Cerebellar cortex (tissue), 1 donor: Measurements from ENCODE around the gene ADAMTSL3.

Experiments used
- DNase-seq: peaks from one replicate; pipeline ENCODE4 v3.0.0-alpha.2; 2015; ENCODE audit warnings: low spot score

Gene ADAMTSL3

DNA sequence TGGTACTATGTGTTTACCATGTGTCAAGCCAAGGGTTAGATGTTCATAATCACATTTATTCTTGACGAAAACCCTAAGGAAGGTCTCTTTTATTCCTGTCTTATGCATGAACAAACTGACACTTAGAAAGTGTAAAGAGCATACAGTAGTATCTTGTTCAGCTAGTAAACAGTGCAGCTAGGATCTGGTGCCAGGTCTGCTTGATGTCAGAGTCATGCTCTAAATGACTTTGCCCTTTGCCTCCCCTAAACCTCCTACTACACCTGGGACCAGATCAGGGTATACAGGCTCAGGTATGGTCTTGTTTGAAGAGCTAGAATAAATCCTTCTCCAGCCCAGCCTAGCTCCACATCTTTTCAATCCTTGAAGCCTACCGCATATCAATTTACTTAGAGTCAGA lies 232.4 kb downstream of the ADAMTSL3 start:
- DNase-seq = no peak

DNA sequence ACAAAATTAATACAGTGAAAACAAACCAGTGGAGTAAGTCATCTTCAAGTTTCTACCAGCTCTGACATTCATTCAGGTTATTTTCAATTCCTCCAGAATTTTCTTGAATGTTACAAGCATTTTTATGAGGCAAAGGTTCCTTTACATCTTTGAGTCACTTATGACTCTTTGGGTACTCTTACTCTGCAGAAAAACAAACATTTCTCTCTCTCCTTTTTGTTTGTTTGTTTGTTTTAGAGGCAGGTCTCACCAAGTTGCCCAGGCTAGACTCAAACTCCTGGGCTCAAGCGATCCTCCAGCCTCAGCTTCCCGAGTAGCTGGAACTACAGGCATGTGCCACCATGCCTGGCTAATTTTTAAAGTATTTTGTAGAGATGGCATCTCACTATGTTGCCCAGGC lies 233.5 kb downstream of the ADAMTSL3 start:
- no peak for DNase-seq

DNA sequence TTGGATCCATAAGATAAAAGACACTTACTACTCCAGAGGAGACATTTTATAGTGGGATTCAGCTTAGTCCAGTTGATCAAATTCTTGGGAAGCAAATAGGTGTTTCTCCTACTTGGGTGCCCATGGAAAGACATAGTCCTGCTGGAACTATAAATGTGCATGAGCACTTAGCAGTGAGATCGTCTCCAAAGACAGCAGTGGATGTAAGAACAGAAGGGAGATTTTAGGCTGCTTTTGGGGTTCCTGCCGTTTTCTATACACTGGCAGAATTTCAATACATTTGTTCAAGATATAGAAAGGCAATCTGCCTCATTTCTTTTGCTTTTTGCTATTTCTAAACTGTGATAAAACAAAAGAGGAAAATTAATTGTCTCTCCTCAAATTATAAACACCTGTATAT lies 234.0 kb downstream of the ADAMTSL3 start:
- no peak for DNase-seq

DNA sequence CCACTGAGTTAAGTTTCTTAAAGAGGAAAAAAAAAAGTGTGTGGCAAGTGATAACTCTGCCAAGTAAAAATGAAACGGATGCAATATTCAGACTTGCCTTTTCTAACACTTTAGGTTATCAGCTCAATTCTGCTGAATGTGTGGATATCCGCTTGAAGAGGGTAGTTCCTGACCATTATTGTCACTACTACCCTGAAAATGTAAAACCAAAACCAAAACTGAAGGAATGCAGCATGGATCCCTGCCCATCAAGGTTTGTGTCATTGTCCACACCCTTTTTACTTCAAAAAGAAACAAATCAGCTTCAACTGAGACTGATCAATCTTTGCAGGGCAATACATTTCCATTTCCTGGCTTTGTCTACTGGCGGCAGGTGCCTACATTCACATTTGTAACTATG lies 236.1 kb downstream of the ADAMTSL3 start:
- DNase-seq = no peak

DNA sequence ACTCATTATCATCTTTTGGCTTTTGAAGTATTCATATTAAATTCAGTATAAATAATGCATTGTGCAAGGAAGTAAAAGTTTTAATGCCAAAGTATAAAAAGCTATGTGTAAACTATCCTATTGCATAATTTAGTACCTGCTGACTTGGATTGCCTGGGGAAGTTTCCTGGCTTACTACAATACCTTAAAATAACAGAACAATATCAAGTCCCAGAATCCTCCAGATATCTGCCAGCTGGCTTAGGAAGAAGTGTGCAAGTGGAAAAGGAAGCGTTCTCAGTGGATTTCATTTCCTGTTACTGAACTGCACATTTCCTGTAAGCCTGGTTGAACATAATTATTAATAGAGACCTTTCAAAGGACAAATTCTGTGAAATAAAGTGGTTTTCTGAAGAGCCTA lies 236.7 kb downstream of the ADAMTSL3 start:
- DNase-seq = no peak

DNA sequence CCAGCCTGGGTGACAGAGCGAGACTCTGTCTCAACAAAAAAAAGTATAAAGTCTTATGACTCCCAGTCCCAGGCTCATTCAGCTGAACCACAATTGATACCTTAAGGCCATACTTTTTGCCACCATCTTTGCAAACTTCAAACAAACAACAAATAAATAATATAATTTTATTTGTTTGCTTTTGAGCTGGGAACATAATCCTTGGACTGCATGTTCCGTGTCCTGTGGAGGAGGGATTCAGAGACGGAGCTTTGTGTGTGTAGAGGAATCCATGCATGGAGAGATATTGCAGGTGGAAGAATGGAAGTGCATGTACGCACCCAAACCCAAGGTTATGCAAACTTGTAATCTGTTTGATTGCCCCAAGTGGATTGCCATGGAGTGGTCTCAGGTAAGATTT lies 238.6 kb downstream of the ADAMTSL3 start:
- DNase-seq = no peak

DNA sequence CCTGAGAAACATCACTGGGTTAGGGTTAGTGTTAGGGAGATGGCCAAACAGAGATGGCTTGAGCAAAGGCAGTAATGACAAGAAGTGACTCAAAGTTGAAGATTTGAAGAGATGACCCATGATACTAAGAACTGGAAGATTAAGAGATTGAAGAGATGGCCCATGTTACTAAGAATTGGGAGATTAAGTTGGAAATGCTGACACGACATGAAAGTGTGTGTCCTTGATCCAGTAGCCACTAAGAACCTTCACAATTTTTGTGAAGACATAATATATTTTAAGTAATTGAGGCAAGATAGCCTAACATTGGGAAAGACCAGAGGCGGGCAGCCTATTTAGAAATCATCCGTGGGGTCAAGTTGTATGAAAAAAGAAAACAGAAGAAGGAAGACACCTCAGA lies 239.4 kb downstream of the ADAMTSL3 start:
- no peak for DNase-seq

DNA sequence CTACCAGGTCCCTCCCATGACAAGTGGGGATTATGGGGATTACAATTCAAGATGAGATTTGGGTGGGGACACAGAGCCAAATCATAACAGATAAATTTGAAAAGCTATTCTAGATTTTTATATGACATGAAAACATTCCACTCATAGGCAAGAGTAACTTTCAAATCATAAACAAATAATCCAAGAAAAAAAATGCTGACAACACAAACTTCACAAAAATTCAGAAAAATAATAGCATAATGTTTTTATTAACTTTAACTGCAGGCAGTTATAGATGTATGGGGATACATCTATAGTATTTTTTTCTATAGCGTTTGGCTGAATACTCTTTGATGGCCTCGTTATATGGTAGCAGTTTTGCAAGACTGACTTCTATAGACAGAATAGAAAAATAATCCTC lies 243.1 kb downstream of the ADAMTSL3 start:
- no peak for DNase-seq

DNA sequence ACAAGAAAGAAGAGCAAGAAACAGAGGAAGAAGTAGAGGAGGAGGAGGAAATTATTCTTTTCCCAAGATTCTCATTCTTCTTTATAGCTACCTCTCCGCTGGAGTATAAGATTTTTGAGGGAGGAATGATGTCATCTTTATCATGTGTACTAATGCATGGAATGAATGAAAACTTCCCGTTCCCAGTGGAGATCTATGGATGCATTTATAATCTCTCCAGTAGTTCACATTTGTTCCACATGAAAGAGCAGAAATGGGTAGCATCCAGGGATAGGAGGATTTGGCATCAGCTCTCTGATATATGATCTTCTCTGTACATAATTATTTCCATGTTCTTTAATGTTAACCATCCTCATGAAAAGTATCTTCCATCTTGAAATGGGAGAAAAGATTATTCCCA lies 244.4 kb downstream of the ADAMTSL3 start:
- DNase-seq = no peak

DNA sequence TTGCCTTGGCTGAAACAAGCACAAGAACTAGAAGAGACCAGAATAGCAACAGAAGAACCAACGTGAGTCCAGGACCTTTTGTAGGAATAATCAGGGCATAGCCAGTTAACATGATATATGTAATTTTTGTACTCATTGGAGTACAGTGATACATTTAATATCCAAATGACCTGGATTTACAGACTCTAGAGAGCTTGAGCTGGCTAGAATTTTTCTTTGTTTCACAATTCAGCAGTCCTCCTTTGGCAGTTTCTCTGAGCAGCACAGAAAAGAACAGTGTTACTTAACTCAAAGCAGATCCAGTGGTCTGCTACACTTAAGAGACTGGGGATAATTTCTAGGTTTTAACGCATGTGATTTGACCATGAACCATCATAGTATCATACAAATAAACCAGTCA lies 245.7 kb downstream of the ADAMTSL3 start:
- DNase-seq = no peak

DNA sequence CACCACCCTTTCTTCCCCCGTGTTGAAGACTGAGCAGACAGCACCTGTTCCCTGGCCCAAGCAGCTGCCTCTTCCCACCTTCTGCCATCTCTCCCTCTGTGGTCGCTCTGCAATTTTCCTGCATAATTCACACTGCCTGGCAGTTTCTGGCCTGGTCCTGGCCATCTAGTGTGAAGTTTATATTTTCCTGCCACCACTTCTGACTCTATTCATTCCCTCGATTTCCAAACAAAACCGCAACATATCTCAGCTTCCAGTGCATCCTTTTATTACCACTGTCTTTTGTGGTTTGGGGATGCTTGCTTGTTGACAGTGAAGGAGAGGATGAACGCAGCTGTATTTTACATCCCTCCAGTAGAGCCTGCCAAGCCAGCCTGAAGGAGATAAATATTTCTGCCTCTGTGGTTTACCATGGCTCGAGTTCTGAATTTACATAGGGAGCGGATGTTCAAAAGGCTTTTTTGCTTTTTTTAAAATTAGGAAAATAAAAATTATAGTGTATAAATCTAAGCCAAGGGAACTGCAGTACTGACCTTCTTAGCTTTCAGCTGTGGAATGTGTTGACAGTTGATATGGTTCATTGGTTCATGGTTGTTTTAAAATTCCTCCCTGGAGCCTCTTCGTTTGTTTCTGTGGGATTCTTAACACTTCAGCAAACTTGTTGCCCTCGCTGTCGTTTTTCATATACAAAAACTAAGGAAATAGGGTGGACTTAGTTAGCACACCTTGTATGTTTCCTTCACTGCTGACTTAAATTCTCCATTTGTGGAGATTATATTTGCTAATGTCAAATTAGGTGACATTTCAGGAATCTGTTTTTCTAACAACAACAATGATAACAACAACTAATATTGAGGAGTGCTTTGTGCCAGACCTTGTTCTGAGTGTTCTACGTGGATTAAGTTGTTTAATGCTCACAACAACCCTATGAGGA lies 250.5 kb downstream of the ADAMTSL3 start:
- peak; percentile 19 for DNase-seq

DNA sequence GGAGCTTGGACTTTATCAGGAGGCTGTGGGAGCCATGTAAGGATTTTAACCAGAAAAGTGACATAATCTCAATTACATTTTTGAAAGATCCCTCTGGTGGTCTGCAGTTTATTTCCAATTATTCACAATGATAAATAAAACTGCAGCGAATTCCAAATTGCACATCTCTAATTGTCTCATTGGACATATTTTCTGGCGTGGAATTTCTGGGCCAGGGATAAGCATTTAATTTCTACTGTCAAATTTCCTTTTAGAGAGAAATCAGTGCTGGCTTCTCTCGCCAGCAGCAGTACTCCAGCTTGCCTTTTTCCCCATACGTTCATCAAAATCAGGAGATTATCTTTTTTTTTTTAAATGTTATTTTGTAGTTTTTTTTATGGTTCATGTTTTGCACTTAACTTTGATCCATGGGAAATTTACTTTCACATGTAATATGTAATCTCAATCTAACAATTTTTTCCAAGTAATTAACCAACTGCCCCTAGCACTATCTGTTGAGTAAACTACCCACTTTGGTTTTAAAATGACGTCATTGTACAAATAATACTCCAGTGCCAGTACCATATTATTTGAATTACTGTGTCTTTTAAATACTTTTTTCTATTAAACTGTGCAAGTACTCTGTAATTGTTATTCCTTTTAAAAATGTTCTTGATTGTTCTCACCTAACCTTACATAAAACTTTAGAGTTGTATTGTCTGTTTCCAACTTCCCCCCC lies 251.8 kb downstream of the ADAMTSL3 start:
- DNase-seq = no peak

DNA sequence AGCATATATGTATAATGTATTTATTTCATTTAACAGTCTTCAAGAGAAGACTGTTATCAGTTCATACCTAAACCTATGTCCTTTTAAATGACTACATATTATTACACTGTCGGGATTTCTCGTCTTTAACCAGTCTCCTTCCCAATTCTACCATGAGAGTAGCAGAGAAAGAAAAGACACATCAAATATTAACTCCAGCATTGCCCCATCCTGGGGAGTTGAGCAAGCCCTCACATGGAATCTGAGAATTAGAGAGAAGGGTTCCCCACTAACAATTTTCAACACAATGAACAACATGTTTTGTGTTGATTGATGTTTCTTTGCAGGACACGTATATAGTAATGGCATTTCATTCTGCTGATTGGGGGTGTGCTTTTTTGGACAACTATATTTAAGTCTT lies 257.4 kb downstream of the ADAMTSL3 start:
- no peak for DNase-seq

DNA sequence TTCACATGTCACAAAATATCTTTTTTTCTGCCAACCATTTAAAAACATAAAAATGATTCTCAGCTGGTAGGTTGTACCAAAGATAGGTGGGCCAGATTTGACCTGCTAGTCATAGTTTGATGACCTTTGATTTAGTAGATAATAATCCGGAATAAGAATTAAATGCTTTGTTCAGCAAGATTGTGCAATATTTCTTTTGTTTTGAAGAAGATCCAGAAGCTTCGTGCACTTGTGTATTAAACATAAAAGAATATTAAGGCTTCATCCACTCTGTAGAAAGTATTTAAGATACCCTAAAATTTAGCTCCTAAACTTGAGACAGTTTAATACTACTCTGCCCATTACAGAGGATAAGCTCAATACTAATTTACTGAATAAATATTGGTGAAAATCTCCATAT lies 258.4 kb downstream of the ADAMTSL3 start:
- DNase-seq = no peak

DNA sequence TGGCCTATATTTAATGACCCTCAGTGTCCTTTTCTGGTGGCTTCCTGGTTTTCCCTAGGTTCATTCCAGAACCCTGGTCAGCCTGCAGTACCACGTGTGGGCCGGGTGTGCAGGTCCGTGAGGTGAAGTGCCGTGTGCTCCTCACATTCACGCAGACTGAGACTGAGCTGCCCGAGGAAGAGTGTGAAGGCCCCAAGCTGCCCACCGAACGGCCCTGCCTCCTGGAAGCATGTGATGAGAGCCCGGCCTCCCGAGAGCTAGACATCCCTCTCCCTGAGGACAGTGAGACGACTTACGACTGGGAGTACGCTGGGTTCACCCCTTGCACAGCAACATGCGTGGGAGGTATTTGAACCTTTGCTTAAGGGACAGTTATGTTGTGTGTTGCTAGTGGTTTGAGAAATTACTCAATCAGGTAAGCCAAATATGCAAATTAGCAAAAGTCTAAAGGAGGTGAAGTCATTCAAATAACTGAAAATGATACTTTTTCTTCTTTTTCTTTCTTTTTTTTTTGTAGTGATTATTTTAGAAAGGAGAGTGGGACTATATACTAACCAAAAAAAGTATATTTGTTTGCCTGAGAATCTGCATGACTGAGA lies 259.2 kb downstream of the ADAMTSL3 start:
- no peak for DNase-seq

DNA sequence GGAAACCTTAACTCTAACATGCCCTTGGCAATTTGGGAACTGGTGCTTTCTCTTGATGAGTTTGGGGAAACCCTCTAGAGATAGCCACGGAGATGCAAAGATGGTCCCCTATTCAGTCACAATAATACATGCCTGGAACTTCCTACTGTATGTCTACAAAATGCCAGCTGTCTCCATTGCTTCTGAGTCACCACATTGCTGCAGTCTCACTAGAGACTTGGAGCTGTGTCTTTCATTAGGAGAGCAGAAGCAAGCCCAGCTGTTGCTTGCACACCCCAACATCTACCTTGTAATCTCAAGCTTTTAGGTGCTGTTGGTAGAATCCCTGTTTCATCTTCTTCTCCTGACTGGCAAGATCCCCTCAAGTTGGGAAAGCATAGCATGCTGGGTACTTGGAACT lies 261.0 kb downstream of the ADAMTSL3 start:
- DNase-seq = no peak

DNA sequence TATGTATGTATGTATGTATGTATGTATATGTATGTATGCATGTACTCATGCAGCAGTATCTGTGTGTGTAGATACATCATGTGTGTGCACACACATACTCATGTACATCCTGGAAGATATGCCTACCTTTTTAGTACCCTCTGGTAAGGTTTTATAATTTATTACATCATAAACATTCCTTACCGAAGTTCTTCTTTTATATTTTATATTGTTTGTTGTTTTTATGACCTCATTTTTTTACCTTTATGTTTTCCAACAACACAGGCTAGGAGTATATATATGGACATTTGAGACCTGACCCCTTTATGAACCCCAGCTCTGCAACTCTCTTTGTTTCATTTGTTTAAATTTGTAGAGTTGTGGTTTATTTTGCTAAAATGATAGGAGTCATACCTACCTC lies 263.5 kb downstream of the ADAMTSL3 start:
- no peak for DNase-seq

DNA sequence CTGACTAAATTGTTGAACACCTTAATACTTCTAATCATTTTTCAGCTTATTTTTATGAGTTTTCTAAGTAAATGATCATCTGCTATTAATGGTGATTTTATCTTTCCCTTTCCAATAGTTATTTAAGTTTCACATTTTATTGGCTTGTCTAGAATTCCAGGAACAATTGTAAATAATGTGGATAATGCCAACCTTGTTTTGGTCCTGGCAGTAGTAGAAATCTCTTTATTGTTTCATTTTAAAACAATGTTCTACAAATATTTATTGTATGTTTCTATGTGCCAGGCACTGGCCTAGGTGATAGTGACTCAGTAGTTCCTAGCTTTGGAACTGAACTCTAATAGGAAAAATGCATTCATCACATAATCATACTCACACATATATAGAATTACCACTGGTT lies 264.1 kb downstream of the ADAMTSL3 start:
- no peak for DNase-seq

DNA sequence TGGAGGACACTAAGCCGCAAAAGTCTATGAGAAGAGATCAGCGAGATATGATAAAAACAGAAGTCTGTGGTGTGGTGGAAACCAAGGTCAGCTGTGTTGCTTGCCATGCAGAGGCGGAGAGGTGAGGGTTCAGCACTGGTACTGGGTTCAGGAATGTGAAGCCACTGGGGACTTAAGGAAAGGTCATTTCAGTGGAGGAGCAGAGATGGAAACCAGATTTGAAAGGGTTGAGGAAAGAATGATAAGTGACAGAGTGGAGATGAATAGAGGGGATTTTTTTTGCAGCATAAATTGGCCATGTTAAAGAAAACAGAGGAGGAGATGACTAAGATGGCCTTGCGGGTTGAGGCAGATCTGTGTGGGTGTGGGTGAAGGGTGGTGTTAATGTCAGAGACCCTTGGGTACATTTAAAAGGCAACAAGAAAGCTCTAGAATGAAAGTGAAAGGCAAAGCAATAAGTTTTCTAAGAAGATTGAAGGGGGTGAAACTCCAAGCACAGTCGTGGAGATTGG lies 265.5 kb downstream of the ADAMTSL3 start:
- no peak for DNase-seq

DNA sequence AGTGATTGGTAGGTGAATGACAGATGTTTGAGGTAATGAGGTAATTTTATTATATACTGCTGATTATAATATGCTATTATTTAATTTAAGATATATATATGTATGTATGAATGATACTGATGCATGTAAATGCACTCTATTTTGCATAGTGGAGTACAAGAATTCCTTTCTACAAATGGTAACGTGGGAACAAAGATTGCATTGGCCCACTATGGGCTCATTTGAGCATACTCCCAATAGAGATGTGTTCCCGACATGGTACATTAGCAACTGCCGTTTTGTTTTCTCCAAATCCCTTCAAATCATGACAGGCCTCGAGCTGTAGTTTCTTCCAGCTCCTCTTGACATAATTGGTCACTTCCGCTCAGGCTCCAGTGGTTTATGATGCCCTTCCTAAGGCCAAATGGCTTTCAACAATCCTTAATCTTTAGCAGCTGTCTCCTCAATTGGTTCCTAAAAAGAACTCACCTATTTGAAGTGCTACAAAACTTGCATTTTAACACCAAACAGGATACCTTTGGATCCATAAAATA lies 266.1 kb downstream of the ADAMTSL3 start:
- DNase-seq = no peak

DNA sequence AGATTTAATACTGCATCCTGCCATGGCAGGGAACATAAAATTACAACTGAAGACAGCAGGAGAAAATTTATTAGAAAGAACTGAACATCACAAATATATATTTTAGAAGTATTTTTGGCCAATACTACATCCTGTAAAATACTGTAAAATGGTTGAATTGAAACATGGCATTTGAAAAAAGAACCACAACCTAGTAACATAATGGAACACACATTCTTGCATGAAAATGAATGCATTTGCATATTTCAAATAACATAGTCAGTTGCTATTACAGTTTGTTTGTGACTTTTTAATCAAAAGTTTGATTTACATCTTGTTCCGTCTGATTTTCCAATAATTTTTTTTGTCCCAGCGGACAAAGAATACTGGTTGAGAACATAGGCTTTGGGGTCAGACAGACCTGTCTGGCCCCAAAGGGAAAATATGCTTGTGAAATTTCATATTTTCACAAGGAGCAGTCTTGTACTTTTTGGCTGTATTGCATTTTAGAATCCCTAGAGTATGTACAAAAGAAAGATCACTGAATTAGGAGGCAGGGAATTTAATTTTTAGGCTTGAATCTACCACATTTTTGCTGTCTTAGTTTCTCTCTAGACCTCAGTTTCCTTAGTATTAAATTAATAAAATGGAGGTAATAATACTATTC lies 268.8 kb downstream of the ADAMTSL3 start:
- no peak for DNase-seq

DNA sequence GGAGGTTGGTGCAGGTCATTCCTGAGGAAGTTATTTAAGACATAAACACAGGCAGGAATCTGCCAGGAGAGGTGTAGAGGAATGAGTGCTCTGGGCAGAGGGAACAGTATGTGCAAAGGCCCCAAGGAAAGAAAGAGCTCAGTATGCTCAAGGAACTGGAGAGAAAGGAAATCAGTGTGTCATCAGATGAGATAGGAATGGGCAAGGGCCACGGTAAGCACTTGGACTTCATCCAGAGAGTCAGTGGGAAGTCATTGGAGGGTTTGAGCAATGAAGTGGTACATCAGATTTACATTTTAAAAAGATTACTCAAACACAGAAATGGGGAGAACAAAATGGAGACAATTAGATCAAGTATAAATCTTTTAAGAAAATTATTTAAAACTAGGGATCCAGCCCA lies 272.2 kb downstream of the ADAMTSL3 start:
- no peak for DNase-seq
